ENCODE measurements around the gene MAPKAP1. TPM values are rescaled to one million over a fixed set of nuclear protein-coding genes. Genes with fewer than 3 reads are reported as not detected.

Gene MAPKAP1
- total RNA-seq, 1 donor from 2014 or later = 84.9 TPM

- Mint-ChIP-seq H3K36me3 (ENCODE audit: low read depth) (peaks cover 38% of the 10 kb centered on the region), H3K4me1 (peaks cover 14% of the 10 kb centered on the region), H3K27ac (no peak overlapping the region), H3K4me3 (no peak overlapping the region), H3K9me3 (no peaks in the 10 kb centered on the region), H3K27me3 (no peaks in the 10 kb centered on the region)
- TF ChIP-seq CTCF (IDR thresholded peaks at IDR 0.05) = no peak
- intact Hi-C loops (cut with micrococcal nuclease) = no loop called here
- ATAC-seq (ENCODE audit: low read depth) (no peak), DNase-seq (no peak)
- ChIA-PET POLR2A (no interaction called here), CTCF (no interaction called here)
Measured at GRCh38 chr9:125681086-125681622, 25.9 kb downstream of the MAPKAP1 start.

- Mint-ChIP-seq H3K27me3 (no peaks in the 10 kb centered on the region), H3K27ac (no peak overlapping the region), H3K4me3 (no peak overlapping the region), H3K36me3 (ENCODE audit: low read depth) (peaks cover 33% of the 10 kb centered on the region), H3K4me1 (peaks cover 14% of the 10 kb centered on the region), H3K9me3 (no peaks in the 10 kb centered on the region)
- DNase-seq (no peak), ATAC-seq (ENCODE audit: low read depth) (no peak)
- intact Hi-C loops (cut with micrococcal nuclease) = no loop called here
- ChIA-PET CTCF (no interaction called here), POLR2A (no interaction called here)
- no peak for TF ChIP-seq CTCF (IDR thresholded peaks at IDR 0.05)
Measured at GRCh38 chr9:125680445-125680844, 26.6 kb downstream of the MAPKAP1 start.

- POLR2A ChIA-PET = no interaction called here
- H3K9me3 Mint-ChIP-seq = no peaks in the 10 kb centered on the region
- H3K4me1 Mint-ChIP-seq = peaks cover 14% of the 10 kb centered on the region
- no peak overlapping the region for H3K4me3 Mint-ChIP-seq
- H3K27ac Mint-ChIP-seq = no peak overlapping the region
- DNase-seq = no peak
- CTCF ChIA-PET = no interaction called here
- no peaks in the 10 kb centered on the region for H3K27me3 Mint-ChIP-seq
- ATAC-seq (ENCODE audit: low read depth) = no peak
- intact Hi-C loops (cut with micrococcal nuclease) = no loop called here
- peaks cover 26% of the 10 kb centered on the region for H3K36me3 Mint-ChIP-seq (ENCODE audit: low read depth)
- TF ChIP-seq CTCF (IDR thresholded peaks at IDR 0.05) = no peak
Measured at GRCh38 chr9:125679597-125680189, 27.3 kb downstream of the MAPKAP1 start.

GRCh38 chr9:125674981-125675973 lies 31.7 kb downstream of the MAPKAP1 start:
- H3K4me3 Mint-ChIP-seq = no peak overlapping the region
- no peak for ATAC-seq (ENCODE audit: low read depth)
- H3K27ac Mint-ChIP-seq = no peak overlapping the region
- peaks cover 4% of the 10 kb centered on the region for H3K4me1 Mint-ChIP-seq
- no peak for TF ChIP-seq CTCF (IDR thresholded peaks at IDR 0.05)
- ChIA-PET CTCF (no interaction called here), POLR2A (no interaction called here)
- no peaks in the 10 kb centered on the region for H3K27me3 Mint-ChIP-seq
- H3K9me3 Mint-ChIP-seq = no peaks in the 10 kb centered on the region
- intact Hi-C loops (cut with micrococcal nuclease) = no loop called here
- DNase-seq = no peak
- H3K36me3 Mint-ChIP-seq (ENCODE audit: low read depth) = peaks cover 28% of the 10 kb centered on the region

- ATAC-seq (ENCODE audit: low read depth) (no peak), DNase-seq (no peak)
- Mint-ChIP-seq H3K4me1 (peaks cover 2% of the 10 kb centered on the region), H3K36me3 (ENCODE audit: low read depth) (peaks cover 34% of the 10 kb centered on the region), H3K27ac (no peak overlapping the region), H3K27me3 (no peaks in the 10 kb centered on the region), H3K4me3 (no peak overlapping the region), H3K9me3 (no peaks in the 10 kb centered on the region)
- ChIA-PET CTCF (no interaction called here), POLR2A (no interaction called here)
- intact Hi-C loops (cut with micrococcal nuclease) = no loop called here
- no peak for TF ChIP-seq CTCF (IDR thresholded peaks at IDR 0.05)
Measured at GRCh38 chr9:125672876-125673275, 34.1 kb downstream of the MAPKAP1 start.
